ENCODE data around the gene GRIA1. TPM values are rescaled to one million over a fixed set of nuclear protein-coding genes. Genes with fewer than 3 reads are reported as not detected.

Gene GRIA1
- total RNA-seq (2022; extraction: Qiagen RNA extraction), result not detected in 5 replicates

GRCh38 chr5:153490118-153491037 lies at the start of gene GRIA1:
GRIA1 (plus strand) TSS chr5:153490670.

